NOMO-1 (cell line): ENCODE results near the gene LTBP3.
"Not testable (repeated sequence)": the region's sequence is repeated elsewhere in the genome, so short reads cannot be mapped to it uniquely, and the experiment has no call there.

Source experiments
- DNase-seq, 2 experiments: peaks; one replicate each; lab custom pipeline; 2025; ENCODE audit not compliant: unreplicated experiment in 2 of 2; lab: John Stamatoyannopoulos, UW

The LTBP3 gene

DNA sequence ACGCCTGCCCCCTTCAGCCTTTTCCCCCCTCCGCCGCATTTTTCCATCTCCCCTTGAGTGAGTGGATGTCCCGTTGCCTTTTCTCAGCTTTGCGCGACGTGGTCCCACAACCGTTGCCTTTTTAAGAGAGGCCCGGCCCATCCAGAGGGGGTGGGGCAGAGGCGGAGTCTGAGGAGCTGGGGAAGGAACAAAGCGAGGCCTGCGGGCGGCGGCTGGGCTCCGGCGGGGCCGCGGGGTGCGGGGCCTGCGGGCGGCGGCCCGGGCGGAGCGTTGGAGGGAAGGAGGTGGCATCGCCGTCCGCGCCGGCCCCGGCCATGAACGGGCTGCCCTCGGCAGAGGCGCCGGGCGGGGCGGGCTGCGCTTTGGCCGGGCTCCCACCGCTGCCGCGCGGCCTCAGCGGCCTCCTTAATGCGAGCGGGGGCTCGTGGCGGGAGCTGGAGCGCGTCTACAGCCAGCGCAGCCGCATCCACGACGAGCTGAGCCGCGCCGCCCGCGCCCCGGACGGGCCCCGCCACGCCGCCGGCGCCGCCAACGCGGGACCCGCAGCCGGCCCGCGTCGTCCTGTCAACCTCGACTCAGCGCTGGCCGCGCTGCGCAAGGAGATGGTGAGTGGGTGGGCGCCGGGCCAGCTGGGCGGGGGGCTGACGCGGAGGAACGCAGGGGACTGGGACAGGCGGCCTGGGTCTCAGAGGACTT, 14.3 kb upstream of the LTBP3 start, which contains the start of gene FAM89B:
Gene FAM89B (plus strand): TSS at position 183 of the 696 bp plus-strand sequence. CDS start 132 bp downstream, at position 315.
- DNase-seq = peak; percentile 84 to 93

DNA sequence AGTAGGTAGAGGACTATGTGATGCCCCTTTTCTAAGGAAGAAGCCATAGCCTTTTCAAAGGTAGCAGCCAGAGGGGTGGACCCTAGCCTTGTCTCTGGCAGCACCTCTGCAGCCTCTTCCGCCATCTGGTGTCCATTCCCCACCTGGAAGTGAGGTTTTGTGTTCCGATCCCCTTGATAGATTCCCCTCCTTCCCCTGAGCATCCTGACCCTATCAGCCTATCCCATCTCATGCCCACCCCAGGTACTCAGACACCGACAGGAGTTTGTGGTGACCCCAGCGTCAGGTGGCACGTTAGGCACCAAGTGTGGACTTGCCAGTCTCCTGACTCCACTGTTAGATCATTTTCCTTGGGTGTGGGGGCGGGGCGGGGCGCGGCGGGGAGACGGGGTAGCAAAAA, 13.8 kb upstream of the LTBP3 start:
- peak in 1 of 2 experiments; percentile 28 for DNase-seq

- DNase-seq = no peak
Observed at GRCh38 chr11:65571420-65571819, 13.3 kb upstream of the LTBP3 start.

DNA sequence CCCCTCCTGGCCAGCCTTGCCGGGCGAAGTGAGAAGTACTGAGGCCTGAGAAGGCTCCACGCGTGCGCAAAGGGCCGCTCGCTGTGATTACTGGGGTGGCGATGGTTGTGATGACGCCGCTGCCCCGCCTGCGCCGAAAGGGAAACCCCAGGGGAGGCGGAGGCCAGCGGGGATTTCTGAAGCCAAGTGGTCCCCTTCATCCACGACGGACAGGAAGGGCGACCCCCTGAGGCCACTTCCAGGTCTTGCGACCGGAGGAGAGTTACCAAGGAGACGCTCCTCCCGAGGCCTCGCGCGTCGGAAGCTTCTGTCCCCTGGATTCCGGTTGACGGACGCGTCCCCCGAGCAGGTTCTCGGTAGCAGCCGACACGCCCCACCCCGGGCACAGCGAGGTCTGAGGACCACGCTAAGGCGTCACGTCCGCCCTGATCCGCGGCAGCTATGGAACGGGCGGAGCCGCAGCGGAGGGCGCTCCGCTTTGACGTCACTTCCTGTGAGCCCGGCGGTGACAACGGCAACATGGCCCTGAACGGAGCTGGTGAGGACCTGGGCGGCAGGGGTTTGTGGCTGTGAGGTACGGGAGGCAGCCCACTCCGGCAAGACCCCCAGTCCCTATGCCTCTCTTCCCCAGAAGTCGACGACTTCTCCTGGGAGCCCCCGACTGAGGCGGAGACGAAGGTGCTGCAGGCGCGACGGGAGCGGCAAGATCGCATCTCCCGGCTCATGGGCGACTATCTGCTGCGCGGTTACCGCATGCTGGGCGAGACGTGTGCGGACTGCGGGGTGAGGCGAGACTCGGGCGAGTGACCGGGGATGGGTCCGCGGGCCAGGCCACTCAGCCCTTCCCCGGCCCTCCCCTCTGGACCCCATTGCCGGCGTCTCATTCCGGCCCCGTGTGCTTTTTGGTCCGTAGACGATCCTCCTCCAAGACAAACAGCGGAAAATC, 12.1 kb upstream of the LTBP3 start, which contains the start of gene ZNRD2:
Gene ZNRD2 (plus strand): TSS at position 505 of the 946 bp plus-strand sequence. CDS start 15 bp downstream, at position 520.
- peak; percentile 99 for DNase-seq

- no peak for DNase-seq
Observed at GRCh38 chr11:65569164-65569972, 11.2 kb upstream of the LTBP3 start.

DNA sequence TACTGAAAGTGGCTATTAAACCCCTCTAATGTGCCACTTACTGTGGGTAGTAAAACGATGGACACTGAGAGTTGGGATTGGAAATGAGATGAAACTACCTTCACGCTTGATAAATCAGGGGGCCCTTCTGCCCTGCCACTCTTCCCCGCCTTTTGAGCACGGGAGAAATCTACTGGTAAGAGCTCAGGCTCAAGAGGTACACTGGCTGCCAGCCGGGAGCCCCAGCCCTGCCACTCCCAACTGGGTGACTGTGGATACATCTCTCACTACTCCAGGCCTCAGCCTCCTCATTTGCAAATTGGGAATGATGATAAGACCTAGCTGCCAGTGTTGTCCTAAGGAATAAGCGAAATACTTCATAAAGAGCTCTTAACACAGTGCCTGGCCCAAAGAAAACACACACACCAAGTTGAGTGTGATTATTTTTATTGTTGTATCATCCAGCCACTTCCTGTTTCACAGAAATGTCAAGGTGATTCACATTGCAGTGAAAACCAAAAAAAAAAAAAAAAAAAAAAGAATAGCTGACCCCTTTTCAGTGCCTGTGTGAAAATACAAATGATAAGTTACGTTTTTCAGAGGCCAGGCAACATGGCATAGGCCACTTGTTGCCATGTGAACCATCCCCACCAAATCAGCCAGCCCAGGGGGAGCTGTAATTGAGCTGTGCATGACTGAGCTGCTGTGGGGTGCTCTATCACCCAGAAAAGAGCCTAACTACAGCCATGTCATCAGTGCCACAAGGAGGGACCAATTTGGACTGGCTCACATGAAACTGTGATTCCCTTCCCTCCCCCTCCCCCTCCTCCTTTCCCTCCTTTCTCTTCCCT, 7.7 kb upstream of the LTBP3 start:
- peak in 1 of 2 experiments; percentile 27 for DNase-seq

DNA sequence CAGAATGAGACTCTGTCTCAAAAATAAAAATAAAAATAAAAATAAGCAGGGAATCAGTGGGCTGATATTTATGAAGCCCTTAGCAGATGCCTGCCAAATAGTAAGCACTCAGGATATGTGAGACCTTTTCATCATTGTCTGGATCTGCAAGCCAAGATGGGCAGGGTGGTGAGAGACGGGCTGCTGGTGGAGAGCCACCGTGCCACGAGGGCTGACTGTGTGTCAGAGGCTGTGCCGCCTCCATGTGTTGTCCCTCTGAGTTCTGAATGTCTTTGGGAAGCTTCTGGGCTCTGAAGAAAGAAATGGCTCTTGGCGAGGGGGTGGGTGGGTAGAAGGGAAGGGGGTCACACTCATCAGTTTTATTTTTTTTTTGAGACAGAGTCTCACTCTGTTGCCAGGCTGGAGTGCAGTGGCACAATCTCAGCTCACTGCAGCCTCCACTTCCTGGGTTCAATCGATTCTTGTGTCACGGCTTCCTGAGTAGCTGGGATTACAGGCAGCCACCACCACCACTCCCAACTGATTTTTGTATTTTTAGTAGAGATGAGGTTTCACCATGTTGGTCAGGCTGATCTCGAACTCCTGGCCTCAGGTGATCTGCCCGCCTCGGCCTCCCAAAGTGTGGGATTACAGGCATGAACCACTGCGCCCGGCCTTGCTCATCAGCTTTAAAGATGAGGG, 6.9 kb upstream of the LTBP3 start:
- DNase-seq = not testable (repeated sequence)

DNA sequence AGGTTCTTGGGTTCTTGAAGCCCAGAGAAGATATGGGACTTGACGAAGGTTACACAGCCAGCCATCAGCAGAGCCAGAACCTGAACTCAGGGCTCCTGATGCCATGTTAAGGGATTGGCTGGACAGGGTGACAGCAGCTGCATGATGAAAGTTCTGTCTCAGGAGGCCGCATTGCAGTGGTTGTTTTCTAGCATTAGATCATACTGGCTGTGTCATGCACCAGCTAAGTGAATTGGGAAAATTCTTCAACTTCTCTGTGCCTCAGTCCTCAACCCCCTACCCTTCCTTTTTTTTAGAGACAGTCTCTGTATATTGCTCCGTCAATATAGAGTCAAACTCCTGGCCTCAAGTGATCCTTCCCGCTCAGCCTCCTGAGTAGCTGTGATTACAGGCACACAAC, 5.4 kb upstream of the LTBP3 start:
- DNase-seq = no peak

DNA sequence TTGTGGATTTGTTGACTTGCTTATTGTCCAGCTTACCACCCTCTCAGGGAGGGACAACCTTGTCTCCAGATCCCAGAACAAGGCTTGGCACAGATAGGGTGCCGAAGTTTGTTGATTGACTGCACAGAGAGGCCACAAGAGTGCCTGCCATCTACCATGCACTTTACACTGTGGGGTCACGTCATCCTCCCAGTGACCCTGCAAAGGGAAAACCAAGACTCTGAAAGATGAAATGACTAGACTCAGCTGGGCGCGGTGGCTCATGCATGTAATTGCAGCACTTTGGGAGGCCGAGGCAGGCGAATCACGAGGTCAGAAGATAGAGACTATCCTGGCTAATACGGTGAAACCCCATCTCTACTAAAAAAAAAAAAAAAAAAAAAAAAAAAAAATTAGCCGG, 4.6 kb upstream of the LTBP3 start:
- DNase-seq = no peak

DNA sequence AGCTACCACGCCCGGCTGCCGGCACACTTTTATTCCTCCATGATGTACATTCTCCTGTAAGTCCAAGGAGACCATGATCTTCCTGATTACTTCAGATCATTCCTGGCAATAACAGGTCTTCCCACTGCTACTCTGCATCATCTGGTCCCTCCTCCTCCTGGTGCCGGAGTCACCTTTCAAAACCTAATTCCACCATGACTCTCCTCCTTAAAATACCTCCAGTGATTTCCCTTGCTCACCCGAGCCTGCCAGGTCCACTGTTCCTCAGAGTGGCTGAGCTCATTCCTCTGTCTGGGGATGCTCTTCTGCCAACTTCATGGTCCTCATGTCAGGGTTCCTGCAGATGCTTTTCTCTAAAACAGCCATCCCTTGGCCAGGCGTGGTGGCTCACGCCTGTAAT, 3.9 kb upstream of the LTBP3 start:
- no peak for DNase-seq

GRCh38 chr11:65560555-65561418, 2.6 kb upstream of the LTBP3 start:
- no peak for DNase-seq

DNA sequence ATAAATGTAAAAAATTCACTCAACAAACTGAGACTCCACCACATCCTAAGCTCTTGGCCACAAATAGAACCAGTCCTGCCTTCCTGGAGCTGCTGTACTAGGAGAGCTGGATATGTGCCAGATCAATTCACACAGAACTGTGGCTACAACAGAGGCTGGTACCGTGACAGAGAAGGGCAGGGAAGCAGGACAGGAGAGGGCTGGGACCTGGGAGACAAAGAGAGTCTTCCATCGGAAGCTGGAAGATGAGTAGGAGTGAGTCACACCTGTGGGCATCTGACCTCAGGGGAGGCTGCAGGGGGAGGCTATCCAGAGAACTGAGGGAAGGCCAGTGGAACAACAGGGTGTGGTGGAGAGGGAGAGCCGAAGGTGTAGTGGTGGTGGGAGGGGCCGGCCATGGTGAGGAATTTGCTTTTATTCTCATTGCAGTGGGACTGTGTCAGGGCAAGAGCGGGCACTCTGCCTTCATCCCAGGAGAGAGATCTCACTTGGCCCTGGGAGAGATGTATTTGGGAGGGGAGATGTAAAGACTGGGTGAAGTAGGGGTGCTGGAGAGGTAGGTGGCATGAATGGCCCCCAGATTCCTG, 1.9 kb upstream of the LTBP3 start:
- DNase-seq = no peak

DNA sequence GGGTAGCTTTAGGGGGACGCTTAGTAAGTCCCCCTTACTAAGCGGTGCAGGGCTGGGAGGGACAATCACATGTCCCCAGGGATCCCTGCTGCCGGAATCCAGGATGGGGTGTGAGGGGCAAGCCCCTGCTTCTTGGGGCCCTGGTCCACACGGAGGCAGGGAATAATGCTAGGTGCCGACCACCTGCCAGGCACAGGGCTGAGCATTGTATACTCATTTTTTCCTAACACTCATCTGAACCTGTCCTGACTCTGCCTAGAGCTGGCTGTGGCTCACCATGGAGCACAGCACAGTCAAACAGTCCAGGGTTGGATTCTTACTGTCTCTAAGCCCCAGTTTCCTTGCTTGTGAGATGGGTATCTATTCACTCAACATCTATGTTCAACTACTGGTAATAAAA, 1.4 kb upstream of the LTBP3 start:
- no peak for DNase-seq

DNA sequence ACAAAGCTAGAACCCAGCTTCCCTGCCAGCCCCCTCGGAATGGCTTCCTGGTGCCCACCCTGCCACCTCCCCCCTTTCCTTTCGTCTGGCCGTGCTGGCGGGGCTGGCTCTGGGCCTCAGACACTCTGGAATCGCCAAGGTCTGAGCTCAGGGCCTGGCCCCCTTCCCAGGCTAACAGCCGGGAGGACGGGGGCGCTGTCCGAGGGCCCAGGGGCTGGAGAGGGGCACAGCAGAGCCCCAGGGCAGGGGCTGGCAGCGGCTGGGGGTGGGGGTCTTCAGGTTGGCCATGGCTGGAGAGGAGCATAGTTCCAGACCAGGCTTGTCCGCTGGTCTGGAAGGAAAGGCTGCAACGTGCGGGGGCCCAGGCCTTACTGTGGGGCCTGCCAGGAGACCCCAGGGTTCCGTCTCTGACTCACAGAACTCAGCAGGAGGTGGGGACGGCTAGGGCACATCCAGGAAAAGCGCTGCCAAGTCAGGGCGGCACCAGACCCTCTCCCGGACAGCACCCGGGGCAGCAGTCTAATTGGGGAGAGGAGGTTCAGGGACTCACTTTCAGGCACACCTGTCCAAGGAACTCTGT, 861 bp upstream of the LTBP3 start:
- DNase-seq = no peak

DNA sequence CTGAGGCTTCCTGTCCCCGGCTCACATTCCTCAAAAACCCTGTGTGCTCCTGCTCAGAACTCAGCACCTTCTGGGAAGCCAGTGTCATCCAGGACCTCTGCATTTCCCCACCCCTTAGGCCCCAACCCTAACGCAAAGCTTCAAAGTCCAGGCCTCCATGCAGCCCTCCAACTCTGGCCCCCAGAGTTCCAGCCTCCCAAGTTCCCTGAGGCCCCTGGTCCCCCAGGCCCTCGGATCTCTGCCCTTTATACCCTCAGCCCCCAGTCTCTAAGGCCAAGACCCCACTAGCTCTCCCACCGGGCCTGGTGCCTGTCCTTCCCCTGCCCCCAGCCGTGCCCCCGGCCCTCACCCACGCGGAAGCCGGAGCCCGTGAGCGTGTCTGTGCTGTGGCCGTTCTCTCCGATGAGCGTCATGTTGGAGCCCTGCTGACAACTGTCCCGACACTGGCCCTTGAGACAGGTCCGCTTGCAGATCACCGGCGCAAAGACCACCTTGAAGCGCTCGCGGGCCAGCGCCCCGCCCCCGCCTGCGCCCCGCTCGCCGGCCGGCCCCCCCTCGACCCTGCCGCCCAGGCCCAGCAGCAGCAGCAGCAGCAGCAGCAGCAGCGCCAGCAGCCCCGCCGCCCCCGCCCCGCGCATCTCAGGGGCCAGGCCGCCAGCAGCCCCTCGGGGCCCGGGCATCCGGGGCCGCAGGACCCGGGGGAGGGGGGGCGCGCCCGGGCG, 718 bp downstream of the LTBP3 start:
- DNase-seq = no peak

DNA sequence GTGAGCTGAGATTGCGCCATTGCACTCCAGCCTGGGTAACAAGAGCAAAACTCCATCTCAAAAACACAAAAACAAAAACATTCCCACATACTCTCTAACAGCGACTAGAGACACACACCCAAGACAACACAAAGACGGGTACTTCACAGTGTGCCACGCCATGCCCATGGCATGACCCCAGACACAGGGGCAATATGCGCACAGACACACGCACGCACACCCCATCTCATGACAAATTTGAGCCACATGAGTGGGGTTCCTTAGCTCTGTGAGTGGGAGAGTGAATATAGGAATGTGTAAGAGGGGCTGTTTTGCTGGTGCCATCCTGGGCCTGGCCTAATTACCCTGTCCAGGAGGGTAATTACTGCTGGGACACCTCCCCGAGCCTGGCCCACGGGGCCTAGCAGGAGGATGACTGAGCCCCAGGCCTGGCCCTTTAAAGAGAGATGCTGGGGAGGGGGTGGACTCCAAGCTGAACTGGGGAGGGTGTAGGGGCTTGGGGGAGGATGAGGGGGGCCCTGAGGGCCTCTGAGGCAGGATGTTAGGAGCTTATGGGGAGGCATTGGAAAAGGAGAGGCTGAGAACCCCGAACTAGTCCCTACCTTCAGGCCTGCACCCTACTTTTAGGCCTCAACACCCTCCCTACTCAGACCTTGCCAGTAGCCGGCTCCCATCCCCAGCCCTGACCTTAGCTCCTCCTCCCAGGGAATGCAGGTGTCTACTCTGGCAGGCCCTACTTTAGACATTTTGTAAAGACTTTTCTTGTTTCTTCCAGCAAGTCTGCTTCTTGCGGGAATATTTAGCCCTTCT, 1.5 kb downstream of the LTBP3 start:
- no peak for DNase-seq
